Colon (tissue), 2 donors: ENCODE results near the gene PCNX2.

Experiments
- FAIRE-seq: peaks from 2 replicates; lab custom pipeline; 2012; peaks lifted over from hg19 to GRCh38; lab: Jason Lieb, UNC
- donor health status: control.
- donor health status: control.

The PCNX2 gene

GRCh38 chr1:232962761-232963745 lies 332.5 kb downstream of the PCNX2 start:
- no peak for FAIRE-seq

GRCh38 chr1:232958067-232958466 lies 337.5 kb downstream of the PCNX2 start:
- no peak for FAIRE-seq

- no peak for FAIRE-seq
Measured at GRCh38 chr1:232956081-232956480, 339.4 kb downstream of the PCNX2 start.

- FAIRE-seq, result no peak
Measured at GRCh38 chr1:232954594-232955365, 340.7 kb downstream of the PCNX2 start.

- no peak for FAIRE-seq
Measured at GRCh38 chr1:232952514-232953499, 342.7 kb downstream of the PCNX2 start.

- no peak for FAIRE-seq
Measured at GRCh38 chr1:232951605-232952004, 343.9 kb downstream of the PCNX2 start.

GRCh38 chr1:232951180-232951579 lies 344.3 kb downstream of the PCNX2 start:
- no peak for FAIRE-seq

- no peak for FAIRE-seq
Measured at GRCh38 chr1:232950197-232951176, 345.0 kb downstream of the PCNX2 start, which contains the start of gene NTPCR. Gene NTPCR (plus strand): TSS chr1:232950611. CDS start chr1:232950711, 100 bp downstream.

GRCh38 chr1:232949636-232950196 lies 345.8 kb downstream of the PCNX2 start:
- FAIRE-seq, result no peak

GRCh38 chr1:232944347-232944746 lies 351.2 kb downstream of the PCNX2 start:
- no peak for FAIRE-seq

GRCh38 chr1:232943679-232944252 lies 351.8 kb downstream of the PCNX2 start:
- no peak for FAIRE-seq

- no peak for FAIRE-seq
Measured at GRCh38 chr1:232942413-232943294, 352.9 kb downstream of the PCNX2 start.

- no peak for FAIRE-seq
Measured at GRCh38 chr1:232940262-232940661, 355.3 kb downstream of the PCNX2 start.

GRCh38 chr1:232939748-232940147 lies 355.8 kb downstream of the PCNX2 start:
- FAIRE-seq, result no peak

GRCh38 chr1:232938926-232939325 lies 356.6 kb downstream of the PCNX2 start:
- no peak for FAIRE-seq

- FAIRE-seq, result no peak
Measured at GRCh38 chr1:232937741-232938375, 357.7 kb downstream of the PCNX2 start.

- FAIRE-seq, result no peak
Measured at GRCh38 chr1:232936941-232937340, 358.6 kb downstream of the PCNX2 start.
